Measurements from ENCODE around the gene ZRANB2. TPM values are rescaled to one million over a fixed set of nuclear protein-coding genes. Genes with fewer than 3 reads are reported as not detected.

The ZRANB2 gene
- total and polyA plus RNA-seq, 9 of the 15 experiments (the other 6 are each of a cell fraction or from before 2014, with no cell fraction given): 80.8 to 264 (median 157) TPM

DNA sequence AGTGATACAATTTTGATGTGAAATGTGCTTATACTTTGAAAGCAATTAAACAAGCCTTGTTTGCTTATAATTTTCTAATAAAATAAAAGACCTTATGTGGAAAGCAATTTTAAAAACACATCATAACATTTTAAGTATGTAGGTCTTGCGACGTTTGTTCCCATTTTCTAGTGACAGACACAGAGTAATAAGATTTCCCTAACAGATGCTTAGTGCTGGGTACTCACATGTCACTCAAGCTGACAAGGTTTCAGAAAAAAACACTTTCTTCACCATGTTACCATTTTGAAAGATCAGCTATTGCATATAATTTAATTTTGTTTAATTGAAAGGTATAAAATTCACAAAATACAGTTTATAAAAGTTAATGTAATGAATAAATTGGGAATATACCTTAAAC lies 14.1 kb upstream of the ZRANB2 start (continued):
- TF ChIP-seq, protein P1, sequence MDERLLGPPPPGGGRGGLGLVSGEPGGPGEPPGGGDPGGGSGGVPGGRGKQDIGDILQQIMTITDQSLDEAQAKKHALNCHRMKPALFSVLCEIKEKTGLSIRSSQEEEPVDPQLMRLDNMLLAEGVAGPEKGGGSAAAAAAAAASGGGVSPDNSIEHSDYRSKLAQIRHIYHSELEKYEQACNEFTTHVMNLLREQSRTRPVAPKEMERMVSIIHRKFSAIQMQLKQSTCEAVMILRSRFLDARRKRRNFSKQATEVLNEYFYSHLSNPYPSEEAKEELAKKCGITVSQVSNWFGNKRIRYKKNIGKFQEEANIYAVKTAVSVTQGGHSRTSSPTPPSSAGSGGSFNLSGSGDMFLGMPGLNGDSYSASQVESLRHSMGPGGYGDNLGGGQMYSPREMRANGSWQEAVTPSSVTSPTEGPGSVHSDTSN (CRISPR knock-in tag; IDR thresholded peaks at IDR 0.05; ENCODE audit: low read depth): no peak
- TF ChIP-seq, protein P1 (tag; conservative IDR thresholded peaks at IDR 0.05; ENCODE audit: low read depth): no peak

DNA sequence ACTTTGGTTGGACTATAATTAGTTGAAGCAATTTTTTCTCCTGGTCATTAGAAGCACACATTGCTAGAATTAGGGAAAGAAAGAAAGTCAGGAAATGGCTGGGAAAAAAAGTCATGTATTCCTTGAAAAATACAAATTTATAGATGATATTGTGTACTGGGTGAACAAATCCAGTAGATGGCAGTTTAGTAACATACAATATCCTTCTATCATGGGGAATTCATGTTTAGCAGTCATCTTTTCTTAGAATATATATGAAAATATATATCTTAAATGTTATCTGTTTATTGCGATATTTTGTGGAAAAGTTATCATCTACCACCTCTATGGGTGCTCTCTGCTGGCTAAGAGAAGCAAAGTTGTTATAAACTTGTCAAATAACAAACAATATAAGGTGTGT lies 13.1 kb upstream of the ZRANB2 start:
- Histone ChIP-seq H3K27me3 (ENCODE audit: control insufficient read depth in 2 of 2, insufficient read depth in 2 of 2, low read length in 2 of 2) (no peaks in the 10 kb centered on the region), H3K36me3 (ENCODE audit: control insufficient read depth, insufficient read depth, low read length) (no peaks in the 10 kb centered on the region), H3K4me3 (no peak overlapping the region), H3K79me2 (ENCODE audit: control insufficient read depth, insufficient read depth, low read length) (no peaks in the 10 kb centered on the region), H3K9me1 (ENCODE audit: control insufficient read depth, insufficient read depth, low read length) (no peaks in the 10 kb centered on the region), H3K4me2 (ENCODE audit: insufficient read depth, low read length) (no peak overlapping the region), H2AFZ (ENCODE audit: low read depth, low read length) (no peak overlapping the region), H4K20me1 (replicated peaks; ENCODE audit: control insufficient read depth, insufficient read depth, low read length) (no peaks in the 10 kb centered on the region), H3K27ac (ENCODE audit: extremely low read depth, low read depth, low read length) (no peak overlapping the region), H3K9ac (ENCODE audit: insufficient read depth in 1 of 2, low read depth in 2 of 2, low read length in 2 of 2) (no peak overlapping the region), H3K4me1 (replicated peaks in 1 of 2; ENCODE audit: control insufficient read depth in 2 of 2, insufficient read depth in 2 of 2, low read length in 2 of 2) (no peaks in the 10 kb centered on the region), H3K9me3 (replicated peaks; ENCODE audit: control insufficient read depth, insufficient read depth, low read depth, low read length) (no peaks in the 10 kb centered on the region)
- TF ChIP-seq PML (IDR thresholded peaks at IDR 0.05; ENCODE audit: low read length) (no peak), ZNF143 (CRISPR knock-in tag; IDR thresholded peaks at IDR 0.05) (no peak), TBP (optimal IDR thresholded peaks at IDR 0.05; ENCODE audit: low read depth, low read length) (no peak), SMARCA5 (IDR thresholded peaks at IDR 0.05) (no peak), ZNF445 (CRISPR knock-in tag; IDR thresholded peaks at IDR 0.05; ENCODE audit: low read depth) (no peak), RAD21 (CRISPR knock-in tag; conservative IDR thresholded peaks at IDR 0.05 in 1 of 2, IDR thresholded peaks at IDR 0.05 in 1 of 2) (peak; percentile 48 to 64; a peak in 3 of 4 replicates)
- TF ChIP-seq, protein P2, sequence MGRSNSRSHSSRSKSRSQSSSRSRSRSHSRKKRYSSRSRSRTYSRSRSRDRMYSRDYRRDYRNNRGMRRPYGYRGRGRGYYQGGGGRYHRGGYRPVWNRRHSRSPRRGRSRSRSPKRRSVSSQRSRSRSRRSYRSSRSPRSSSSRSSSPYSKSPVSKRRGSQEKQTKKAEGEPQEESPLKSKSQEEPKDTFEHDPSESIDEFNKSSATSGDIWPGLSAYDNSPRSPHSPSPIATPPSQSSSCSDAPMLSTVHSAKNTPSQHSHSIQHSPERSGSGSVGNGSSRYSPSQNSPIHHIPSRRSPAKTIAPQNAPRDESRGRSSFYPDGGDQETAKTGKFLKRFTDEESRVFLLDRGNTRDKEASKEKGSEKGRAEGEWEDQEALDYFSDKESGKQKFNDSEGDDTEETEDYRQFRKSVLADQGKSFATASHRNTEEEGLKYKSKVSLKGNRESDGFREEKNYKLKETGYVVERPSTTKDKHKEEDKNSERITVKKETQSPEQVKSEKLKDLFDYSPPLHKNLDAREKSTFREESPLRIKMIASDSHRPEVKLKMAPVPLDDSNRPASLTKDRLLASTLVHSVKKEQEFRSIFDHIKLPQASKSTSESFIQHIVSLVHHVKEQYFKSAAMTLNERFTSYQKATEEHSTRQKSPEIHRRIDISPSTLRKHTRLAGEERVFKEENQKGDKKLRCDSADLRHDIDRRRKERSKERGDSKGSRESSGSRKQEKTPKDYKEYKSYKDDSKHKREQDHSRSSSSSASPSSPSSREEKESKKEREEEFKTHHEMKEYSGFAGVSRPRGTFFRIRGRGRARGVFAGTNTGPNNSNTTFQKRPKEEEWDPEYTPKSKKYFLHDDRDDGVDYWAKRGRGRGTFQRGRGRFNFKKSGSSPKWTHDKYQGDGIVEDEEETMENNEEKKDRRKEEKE (IDR thresholded peaks at IDR 0.05; ENCODE audit: borderline replicate concordance in 1 of 2, control insufficient read depth in 1 of 2, low read depth in 2 of 2, low read length in 1 of 2): no peak
- TF ChIP-seq, protein P3, sequence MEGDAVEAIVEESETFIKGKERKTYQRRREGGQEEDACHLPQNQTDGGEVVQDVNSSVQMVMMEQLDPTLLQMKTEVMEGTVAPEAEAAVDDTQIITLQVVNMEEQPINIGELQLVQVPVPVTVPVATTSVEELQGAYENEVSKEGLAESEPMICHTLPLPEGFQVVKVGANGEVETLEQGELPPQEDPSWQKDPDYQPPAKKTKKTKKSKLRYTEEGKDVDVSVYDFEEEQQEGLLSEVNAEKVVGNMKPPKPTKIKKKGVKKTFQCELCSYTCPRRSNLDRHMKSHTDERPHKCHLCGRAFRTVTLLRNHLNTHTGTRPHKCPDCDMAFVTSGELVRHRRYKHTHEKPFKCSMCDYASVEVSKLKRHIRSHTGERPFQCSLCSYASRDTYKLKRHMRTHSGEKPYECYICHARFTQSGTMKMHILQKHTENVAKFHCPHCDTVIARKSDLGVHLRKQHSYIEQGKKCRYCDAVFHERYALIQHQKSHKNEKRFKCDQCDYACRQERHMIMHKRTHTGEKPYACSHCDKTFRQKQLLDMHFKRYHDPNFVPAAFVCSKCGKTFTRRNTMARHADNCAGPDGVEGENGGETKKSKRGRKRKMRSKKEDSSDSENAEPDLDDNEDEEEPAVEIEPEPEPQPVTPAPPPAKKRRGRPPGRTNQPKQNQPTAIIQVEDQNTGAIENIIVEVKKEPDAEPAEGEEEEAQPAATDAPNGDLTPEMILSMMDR (IDR thresholded peaks at IDR 0.05 in 2 of 3, conservative IDR thresholded peaks at IDR 0.05 in 1 of 3; ENCODE audit: insufficient read depth in 2 of 3, low read depth in 1 of 3, low read length in 3 of 3): peak in 2 of 3 experiments; percentile 16 to 61; a peak in 4 of 6 replicates
- DNase-seq (ENCODE audit: extremely low read depth in 1 of 4, low spot score in 3 of 4): peak in 2 of 4 experiments; percentile 9 to 15
- no peak for FAIRE-seq
- in situ Hi-C loops (cut with MboI): no loop called here
- peak; percentile 63; the same call in 2 of the 3 replicates for ATAC-seq
- BruUV-seq (replicated peaks): no TSS peak
- ChIA-PET CTCF (ENCODE audit: low intra/inter-chr PET ratio) (no interaction called here), POLR2A (interaction anchor here (2.0 kb wide), 1 partner anchor 13 kb away, joined by 6 read pairs; the partner anchor contains the start of gene ZRANB2)
- WGBS (ENCODE audit: insufficient coverage, low coverage, missing lambda C conversion rate): 0% methylated on average over 1 of the region's 1 CpG
- intact Hi-C loops (cut with micrococcal nuclease): loop anchor here (5.0 kb wide), 2 partner anchors 428 to 943 kb away; no protein-coding TSS in a partner anchor

Measured in K562 (cell line).